DMS53 treated with DMSO at 0.1 percent for 48 hours (cell line): ENCODE data around the gene SBSN.

ENCODE experiments used
- DNase-seq: peaks from one replicate; lab custom pipeline; 2025; ENCODE audit not compliant: unreplicated experiment; lab: John Stamatoyannopoulos, UW

SBSN gene

GRCh38 chr19:35508129-35508528 is 20.0 kb downstream of the SBSN start:
- DNase-seq: no peak

DNA sequence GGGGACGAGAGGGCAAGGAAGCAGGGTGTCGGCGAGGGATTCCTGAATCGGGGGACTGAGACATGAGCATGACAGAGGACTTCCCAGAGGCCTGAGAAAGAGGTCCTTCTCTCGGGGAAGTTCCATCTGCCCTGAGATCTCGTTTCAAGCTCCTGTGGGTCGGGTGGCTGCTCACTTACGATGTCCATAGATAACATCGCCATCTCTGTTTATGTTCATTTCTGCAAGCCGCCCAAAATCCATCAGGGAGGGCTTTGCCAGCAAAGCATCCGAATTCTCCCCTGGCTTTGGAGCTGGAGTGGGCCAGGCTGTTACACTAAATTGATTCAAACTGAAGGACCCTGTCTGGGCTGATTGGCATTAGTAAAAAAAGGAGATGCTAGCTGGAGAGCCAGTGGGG is 20.6 kb downstream of the SBSN start:
- no peak for DNase-seq

GRCh38 chr19:35506011-35506410 is 22.1 kb downstream of the SBSN start:
- DNase-seq: no peak

DNA sequence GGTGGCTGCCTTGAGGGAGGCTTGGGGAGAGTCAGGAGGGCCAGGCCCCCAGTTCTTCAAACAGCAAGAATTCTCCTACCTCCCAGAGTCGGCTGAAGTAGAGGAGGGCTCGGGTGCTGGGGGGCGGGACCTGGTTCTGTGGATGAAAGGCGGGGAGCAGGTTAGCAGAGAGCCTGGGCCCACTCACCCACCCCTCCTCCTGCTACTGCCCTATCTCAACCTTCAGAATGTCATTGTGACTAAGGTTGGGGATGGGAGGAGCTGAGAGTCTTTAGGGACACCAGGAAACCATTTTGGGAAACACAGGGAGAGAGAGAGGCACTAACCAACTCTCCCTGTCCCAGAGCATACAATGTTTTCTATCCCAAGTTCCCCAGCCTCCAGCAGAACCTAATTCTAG is 25.4 kb downstream of the SBSN start:
- DNase-seq: no peak

- no peak for DNase-seq
Measured at GRCh38 chr19:35501684-35502083, 26.4 kb downstream of the SBSN start.

GRCh38 chr19:35500611-35501010 is 27.5 kb downstream of the SBSN start:
- DNase-seq: no peak

GRCh38 chr19:35498984-35499527 is 29.1 kb downstream of the SBSN start:
- no peak for DNase-seq

GRCh38 chr19:35498220-35498619 is 29.9 kb downstream of the SBSN start:
- no peak for DNase-seq

DNA sequence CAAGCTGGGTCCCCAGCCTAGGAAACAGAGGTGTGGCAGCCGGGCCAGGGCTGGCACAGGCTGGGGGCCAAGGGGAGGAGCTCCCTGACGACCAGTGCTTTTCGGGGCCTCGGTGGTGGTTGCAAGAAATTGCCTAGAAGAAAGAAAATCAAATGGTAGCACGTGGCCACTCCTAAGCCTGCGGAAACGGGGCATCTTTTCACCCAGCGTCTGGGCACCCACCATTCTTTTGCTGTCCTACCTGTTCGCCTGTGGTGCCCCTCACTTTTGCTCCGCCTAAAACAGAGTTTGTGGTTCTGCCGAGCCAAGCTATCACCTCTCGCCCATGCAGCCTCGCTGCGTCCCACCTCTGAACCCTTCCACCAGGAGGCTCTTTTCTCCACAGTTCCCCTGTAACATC is 30.7 kb downstream of the SBSN start:
- DNase-seq: no peak

DNA sequence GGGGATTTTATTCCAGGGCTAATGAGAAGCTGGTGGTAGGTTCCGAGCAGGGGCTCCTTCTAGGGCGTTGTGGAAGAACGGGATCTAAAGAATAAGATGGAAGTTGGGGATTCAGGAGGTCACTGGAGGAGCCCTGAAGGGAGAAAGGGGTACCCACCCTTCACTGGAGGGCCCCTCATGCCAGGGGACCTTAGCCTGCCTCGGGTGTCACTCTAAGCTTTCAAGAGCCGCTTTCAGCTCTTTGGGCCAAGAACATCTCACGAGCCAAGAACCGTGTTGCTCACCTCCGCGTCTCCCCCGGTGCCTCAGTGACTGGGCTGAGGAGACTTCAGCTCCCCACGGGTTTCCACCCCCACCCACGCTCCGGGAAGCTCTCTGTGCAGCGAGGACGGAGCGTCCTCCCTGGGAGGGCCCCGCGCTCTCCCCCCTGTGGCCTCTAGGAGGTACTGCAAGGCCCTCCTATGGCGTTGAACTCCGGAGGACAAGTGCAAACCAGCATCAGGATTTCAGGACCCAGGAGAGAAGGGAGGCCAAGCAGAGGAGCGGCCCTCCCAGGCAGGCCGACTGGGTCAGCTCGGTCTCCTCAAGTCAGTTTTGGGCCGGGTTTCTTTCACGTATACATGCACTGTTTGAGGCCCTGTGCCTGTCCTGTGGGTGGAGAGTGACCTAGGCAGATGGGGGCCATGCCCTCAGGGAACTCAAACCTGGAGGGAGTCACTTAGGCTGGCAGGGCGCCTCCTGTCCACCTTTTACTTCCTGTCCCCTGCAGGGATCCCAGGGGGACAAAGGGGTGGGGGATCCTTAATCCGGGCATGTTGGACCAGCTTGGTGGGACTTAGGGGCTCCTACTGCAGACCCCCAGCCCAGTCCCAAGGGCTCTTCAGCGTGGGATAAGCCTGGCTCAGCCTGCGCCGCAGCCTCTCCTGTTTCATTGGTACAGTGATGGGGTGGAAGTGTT is 32.7 kb downstream of the SBSN start:
- peak; percentile 71 for DNase-seq

- DNase-seq: no peak
Measured at GRCh38 chr19:35493971-35494370, 34.1 kb downstream of the SBSN start.

DNA sequence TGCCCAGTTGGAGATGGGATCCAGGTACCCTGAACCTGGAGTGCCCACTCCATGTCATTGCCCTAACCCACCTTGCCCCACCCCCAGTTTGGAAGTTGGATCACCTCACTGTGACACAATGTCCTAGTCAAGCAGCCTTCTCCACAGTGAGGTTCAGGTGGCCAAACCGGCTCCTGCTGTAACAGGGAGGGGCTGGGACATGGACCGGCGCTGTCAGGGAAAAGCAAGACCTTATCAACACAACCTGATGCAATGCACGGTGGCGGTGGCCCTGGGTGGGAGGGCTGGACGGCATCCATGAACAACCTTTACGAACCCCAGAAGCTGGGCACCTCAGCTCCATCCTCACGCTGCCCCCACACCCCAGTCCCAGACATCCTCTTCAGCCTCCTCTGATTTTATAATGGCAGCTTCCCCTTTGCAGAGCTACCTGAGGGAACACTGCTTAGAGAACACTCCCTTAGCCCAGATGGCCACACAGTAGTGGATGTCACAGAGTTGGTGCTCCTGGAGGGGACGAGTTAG is 36.2 kb downstream of the SBSN start:
- DNase-seq: no peak

- no peak for DNase-seq
Measured at GRCh38 chr19:35490364-35490763, 37.7 kb downstream of the SBSN start, which contains the start of gene KRTDAP. Gene KRTDAP, minus strand, starts transcription at chr19:35490464. Its CDS starts 22 bp downstream, at chr19:35490442.

- no peak for DNase-seq
Measured at GRCh38 chr19:35488677-35489076, 39.4 kb downstream of the SBSN start.

GRCh38 chr19:35487656-35488182 is 40.4 kb downstream of the SBSN start:
- DNase-seq: no peak

GRCh38 chr19:35486268-35486708 is 41.8 kb downstream of the SBSN start:
- no peak for DNase-seq

- no peak for DNase-seq
Measured at GRCh38 chr19:35484252-35485036, 43.7 kb downstream of the SBSN start.

GRCh38 chr19:35483089-35483488 is 45.0 kb downstream of the SBSN start:
- no peak for DNase-seq

- DNase-seq: no peak
Measured at GRCh38 chr19:35478794-35479677, 49.1 kb downstream of the SBSN start.

GRCh38 chr19:35476149-35476548 is 52.0 kb downstream of the SBSN start:
- DNase-seq: no peak
